K562 (cell line): ENCODE results near the gene NOLC1. TPM values are rescaled to one million over a fixed set of nuclear protein-coding genes. Genes with fewer than 3 reads are reported as not detected.

Source experiments
- BRD4 ChIP-seq: fragments of 200-600 bp; sonication (generic); IDR thresholded peaks from 2 replicates; pipeline ENCODE4 v1.6.1; 2017; ENCODE audit warnings: inconsistent platforms
- CCAR2 ChIP-seq: fragments of 200-400 bp; formaldehyde crosslinking; IDR thresholded peaks from 2 replicates; pipeline ENCODE4 v1.6.1; 2017; ENCODE audit warnings: mild to moderate bottlenecking, low read depth, low read length
- CHCHD3 ChIP-seq: fragments of 250-450 bp; sonication (Bioruptor Pico); IDR thresholded peaks from 2 replicates; pipeline ENCODE4 v2.1.2; 2022; ENCODE audit warnings: mild to moderate bottlenecking
- CREBBP ChIP-seq: IDR thresholded peaks from one replicate; pipeline ENCODE4 v1.6.1; 2012; ENCODE audit warnings: low read depth, mild to moderate bottlenecking, control low read depth, inconsistent platforms, low read length
- E2F3 ChIP-seq: fragments of 250-450 bp; sonication (Bioruptor Pico); IDR thresholded peaks from 2 replicates; pipeline ENCODE4 v1.4.0; 2020; ENCODE audit warnings: mild to moderate bottlenecking
- ETS1 ChIP-seq: conservative IDR thresholded peaks from 2 replicates; pipeline ENCODE4 v1.6.1; 2011; ENCODE audit warnings: low read depth, mild to moderate bottlenecking, low read length; ENCODE audit not compliant: control insufficient read depth
- KLF6 ChIP-seq: fragments of 250-450 bp; sonication (Bioruptor Pico); IDR thresholded peaks from 2 replicates; pipeline ENCODE4 v1.4.0; 2020; ENCODE audit warnings: mild to moderate bottlenecking, moderate library complexity, borderline replicate concordance
- PHF20 ChIP-seq: fragments of 450-650 bp; IDR thresholded peaks from 2 replicates; pipeline ENCODE4 v1.6.1; 2018; ENCODE audit not compliant: partially characterized antibody
- PHTF2 ChIP-seq: fragments of 250-450 bp; sonication (Bioruptor Pico); IDR thresholded peaks from 2 replicates; pipeline ENCODE4 v1.5.0; 2021; ENCODE audit warnings: mild to moderate bottlenecking
- RBM15 ChIP-seq: fragments of 200-400 bp; formaldehyde crosslinking; IDR thresholded peaks from 2 replicates; pipeline ENCODE4 v1.6.1; 2018; ENCODE audit warnings: mild to moderate bottlenecking, low read length, moderate library complexity; ENCODE audit not compliant: insufficient read depth
- SAFB ChIP-seq: fragments of 200-400 bp; formaldehyde crosslinking; IDR thresholded peaks from 2 replicates; pipeline ENCODE4 v1.6.1; 2017; ENCODE audit warnings: low read depth, low read length, borderline replicate concordance
- SMARCA5 ChIP-seq: fragments of 450-650 bp; IDR thresholded peaks from 2 replicates; pipeline ENCODE4 v1.6.1; 2016
- ZBTB43 ChIP-seq: sonication (generic); formaldehyde crosslinking; IDR thresholded peaks from 2 replicates; pipeline ENCODE4 v1.8.0; 2023; ENCODE audit warnings: mild to moderate bottlenecking, missing genetic modification reagents
- ZNF124 ChIP-seq: sonication (generic); formaldehyde crosslinking; IDR thresholded peaks from 2 replicates; pipeline ENCODE4 v1.8.1; 2022; ENCODE audit warnings: missing genetic modification reagents
- ZNF224 ChIP-seq: sonication (generic); formaldehyde crosslinking; IDR thresholded peaks from 2 replicates; pipeline ENCODE4 v1.8.0; 2022; ENCODE audit warnings: mild to moderate bottlenecking, missing genetic modification reagents
- ZNF311 ChIP-seq: fragments of 250-450 bp; sonication (Bioruptor Pico); IDR thresholded peaks from 2 replicates; pipeline ENCODE4 v1.4.0; 2020; ENCODE audit warnings: mild to moderate bottlenecking, moderate library complexity
- polyA plus RNA-seq, 8 experiments: library from polyadenylated mRNA; depleted of rRNA in 4 of 8; stranded (reverse) in 5 of 8; unstranded in 3 of 8; fragments of >200 nt; fragmentation: Nextera tagmentation in 2 of 8; fragmentation: Illumina TruSeq in 1 of 8; extraction: Ambion mirVana in 2 of 8; extraction: Trizol in 1 of 8; gene quantifications; 2 replicates each; pipeline versions ENCODE4 v1.2.1 to v1.2.3, GENCODE V29; 2011 to 2014; ENCODE audit warnings: inconsistent platforms in 1 of 8, missing spikeins in 1 of 8
- total RNA-seq, 7 experiments: library from RNA; depleted of rRNA in 6 of 7; stranded (reverse); fragments of >200 nt in 6 of 7; fragmentation: Illumina TruSeq in 2 of 7; extraction: Trizol in 2 of 7; gene quantifications; 2 replicates each; pipeline versions ENCODE4 v1.2.1 to v1.2.3, GENCODE V29; 2011 to 2021; ENCODE audit warnings: low replicate concordance in 1 of 7
- TF ChIP-seq, protein P1 (sequence below): IDR thresholded peaks from 2 replicates; pipeline ENCODE4 v1.6.1; 2011; ENCODE audit not compliant: insufficient read length; ENCODE audit errors: extremely low read depth
- TF ChIP-seq, protein P2 (sequence below): IDR thresholded peaks from 3 replicates; pipeline ENCODE4 v1.6.1; 2011; ENCODE audit warnings: borderline replicate concordance, mild to moderate bottlenecking, moderate library complexity; ENCODE audit not compliant: insufficient read length; ENCODE audit errors: extremely low read depth
- TF ChIP-seq, protein P3 (sequence below), 2 experiments: IDR thresholded peaks in 1 of 2; conservative IDR thresholded peaks in 1 of 2; 2 replicates each; pipeline ENCODE4 v1.6.1; 2016; ENCODE audit warnings: low read depth in 2 of 2, mild to moderate bottlenecking in 1 of 2, missing compliant biosample characterization in 1 of 2, missing genetic modification characterization in 1 of 2, moderate library complexity in 1 of 2

The NOLC1 gene
- total and polyA plus RNA-seq, 9 of the 15 experiments (the other 6 are each of a cell fraction or from before 2014, with no cell fraction given) = 102 to 310 (median 165) TPM

GRCh38 chr10:102151774-102152544 lies at the start of gene NOLC1 (continued):
- no peak for TF ChIP-seq RBM15
- TF ChIP-seq CCAR2 = no peak
- no peak for TF ChIP-seq ZNF311 (CRISPR knock-in tag)
- TF ChIP-seq, protein P1, sequence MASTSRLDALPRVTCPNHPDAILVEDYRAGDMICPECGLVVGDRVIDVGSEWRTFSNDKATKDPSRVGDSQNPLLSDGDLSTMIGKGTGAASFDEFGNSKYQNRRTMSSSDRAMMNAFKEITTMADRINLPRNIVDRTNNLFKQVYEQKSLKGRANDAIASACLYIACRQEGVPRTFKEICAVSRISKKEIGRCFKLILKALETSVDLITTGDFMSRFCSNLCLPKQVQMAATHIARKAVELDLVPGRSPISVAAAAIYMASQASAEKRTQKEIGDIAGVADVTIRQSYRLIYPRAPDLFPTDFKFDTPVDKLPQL = no peak
- no peak for TF ChIP-seq ZNF124 (CRISPR knock-in tag)
- TF ChIP-seq BRD4 = no peak
- TF ChIP-seq SAFB = no peak
- no peak for TF ChIP-seq SMARCA5
- TF ChIP-seq PHF20 = peak; percentile 73
- no peak for TF ChIP-seq KLF6 (CRISPR knock-in tag)
- peak; percentile 99 for TF ChIP-seq E2F3
- TF ChIP-seq CREBBP = no peak
- peak; percentile 42; the same call in 1 of the 2 replicates for TF ChIP-seq ZBTB43 (CRISPR knock-in tag)
- TF ChIP-seq, protein P2, sequence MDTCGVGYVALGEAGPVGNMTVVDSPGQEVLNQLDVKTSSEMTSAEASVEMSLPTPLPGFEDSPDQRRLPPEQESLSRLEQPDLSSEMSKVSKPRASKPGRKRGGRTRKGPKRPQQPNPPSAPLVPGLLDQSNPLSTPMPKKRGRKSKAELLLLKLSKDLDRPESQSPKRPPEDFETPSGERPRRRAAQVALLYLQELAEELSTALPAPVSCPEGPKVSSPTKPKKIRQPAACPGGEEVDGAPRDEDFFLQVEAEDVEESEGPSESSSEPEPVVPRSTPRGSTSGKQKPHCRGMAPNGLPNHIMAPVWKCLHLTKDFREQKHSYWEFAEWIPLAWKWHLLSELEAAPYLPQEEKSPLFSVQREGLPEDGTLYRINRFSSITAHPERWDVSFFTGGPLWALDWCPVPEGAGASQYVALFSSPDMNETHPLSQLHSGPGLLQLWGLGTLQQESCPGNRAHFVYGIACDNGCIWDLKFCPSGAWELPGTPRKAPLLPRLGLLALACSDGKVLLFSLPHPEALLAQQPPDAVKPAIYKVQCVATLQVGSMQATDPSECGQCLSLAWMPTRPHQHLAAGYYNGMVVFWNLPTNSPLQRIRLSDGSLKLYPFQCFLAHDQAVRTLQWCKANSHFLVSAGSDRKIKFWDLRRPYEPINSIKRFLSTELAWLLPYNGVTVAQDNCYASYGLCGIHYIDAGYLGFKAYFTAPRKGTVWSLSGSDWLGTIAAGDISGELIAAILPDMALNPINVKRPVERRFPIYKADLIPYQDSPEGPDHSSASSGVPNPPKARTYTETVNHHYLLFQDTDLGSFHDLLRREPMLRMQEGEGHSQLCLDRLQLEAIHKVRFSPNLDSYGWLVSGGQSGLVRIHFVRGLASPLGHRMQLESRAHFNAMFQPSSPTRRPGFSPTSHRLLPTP = no peak
- no peak for TF ChIP-seq PHTF2 (CRISPR knock-in tag)
- TF ChIP-seq ZNF224 = peak; percentile 70; the same call in 1 of the 2 replicates
- TF ChIP-seq ETS1 = no peak; the same call in 1 of the 2 replicates
- TF ChIP-seq, protein P3, sequence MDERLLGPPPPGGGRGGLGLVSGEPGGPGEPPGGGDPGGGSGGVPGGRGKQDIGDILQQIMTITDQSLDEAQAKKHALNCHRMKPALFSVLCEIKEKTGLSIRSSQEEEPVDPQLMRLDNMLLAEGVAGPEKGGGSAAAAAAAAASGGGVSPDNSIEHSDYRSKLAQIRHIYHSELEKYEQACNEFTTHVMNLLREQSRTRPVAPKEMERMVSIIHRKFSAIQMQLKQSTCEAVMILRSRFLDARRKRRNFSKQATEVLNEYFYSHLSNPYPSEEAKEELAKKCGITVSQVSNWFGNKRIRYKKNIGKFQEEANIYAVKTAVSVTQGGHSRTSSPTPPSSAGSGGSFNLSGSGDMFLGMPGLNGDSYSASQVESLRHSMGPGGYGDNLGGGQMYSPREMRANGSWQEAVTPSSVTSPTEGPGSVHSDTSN (CRISPR knock-in tag; IDR thresholded peaks at IDR 0.05; ENCODE audit: low read depth) = no peak
- TF ChIP-seq, protein P3 (tag; conservative IDR thresholded peaks at IDR 0.05; ENCODE audit: low read depth) = no peak
- TF ChIP-seq CHCHD3 = no peak
